Stromal cell of bone marrow (primary cell): ENCODE data around the gene WBP1.
A peak's percentile ranks its signal among the peaks of the same experiment; 100 is the strongest.
"Not testable (repeated sequence)": the region's sequence is repeated elsewhere in the genome, so short reads cannot be mapped to it uniquely, and the experiment has no call there.

Source experiments
- DNase-seq: peaks from one replicate; pipeline ENCODE4 v3.0.0-alpha.2; 2012; ENCODE audit warnings: low read depth

Gene WBP1

DNA sequence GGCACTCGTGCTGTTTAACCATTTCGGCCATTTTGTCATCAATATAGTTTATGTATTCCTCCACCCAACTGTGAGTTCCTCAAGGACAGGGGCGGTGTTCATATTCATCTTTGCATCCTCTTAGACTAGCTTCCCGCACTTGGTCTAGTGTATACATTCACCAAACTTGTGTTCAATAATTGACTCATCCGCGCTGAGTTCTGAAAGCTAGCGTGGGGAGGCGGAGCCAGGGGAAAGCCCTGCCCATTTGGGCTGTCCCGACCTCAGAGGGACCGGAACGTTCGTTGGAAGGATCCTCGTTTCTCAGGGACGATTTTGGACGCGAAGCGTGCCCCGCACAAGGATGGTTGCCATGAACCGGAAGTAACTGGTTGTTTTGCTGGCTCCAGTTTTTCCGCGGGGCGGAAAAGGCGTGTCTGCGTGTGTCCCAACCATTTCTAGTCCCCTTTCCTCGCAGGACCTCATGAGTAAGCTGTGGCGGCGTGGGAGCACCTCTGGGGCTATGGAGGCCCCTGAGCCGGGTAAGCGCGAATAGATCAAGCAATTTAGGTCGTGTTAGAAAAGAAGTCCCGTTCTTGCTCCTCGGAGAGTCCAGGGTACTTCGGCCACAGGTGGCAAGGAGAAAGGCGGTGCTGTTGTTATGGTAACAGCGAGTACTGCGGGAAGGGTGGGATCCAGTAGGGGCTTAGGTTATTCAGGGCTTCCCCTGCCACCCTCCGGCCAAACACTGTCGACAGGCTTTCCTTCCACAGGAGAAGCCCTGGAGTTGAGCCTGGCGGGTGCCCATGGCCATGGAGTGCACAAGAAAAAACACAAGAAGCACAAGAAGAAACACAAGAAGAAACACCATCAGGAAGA is 3.4 kb upstream of the WBP1 start, which contains the start of gene INO80B:
INO80B (plus strand) TSS at position 434 of the 858 bp plus-strand sequence; CDS start at position 464, 30 bp downstream.
- peak; percentile 96 for DNase-seq

DNA sequence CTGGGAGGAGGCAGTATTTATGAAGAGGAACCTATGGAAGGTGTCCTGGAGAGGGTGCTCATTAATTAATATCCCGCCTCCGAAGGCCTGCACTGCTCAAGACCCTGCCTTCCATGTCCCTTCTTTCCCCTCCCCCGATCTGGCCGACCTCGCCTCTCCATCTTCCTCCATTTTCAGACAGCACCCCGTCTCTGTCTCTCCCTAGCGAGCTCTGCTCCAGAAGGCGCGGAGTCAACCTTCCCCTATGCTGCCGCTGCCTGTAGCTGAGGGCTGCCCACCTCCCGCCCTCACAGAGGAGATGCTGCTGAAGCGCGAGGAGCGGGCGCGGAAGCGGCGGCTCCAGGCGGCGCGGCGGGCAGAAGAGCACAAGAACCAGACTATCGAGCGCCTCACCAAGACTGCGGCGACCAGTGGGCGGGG is 1.1 kb upstream of the WBP1 start:
- DNase-seq: no peak

DNA sequence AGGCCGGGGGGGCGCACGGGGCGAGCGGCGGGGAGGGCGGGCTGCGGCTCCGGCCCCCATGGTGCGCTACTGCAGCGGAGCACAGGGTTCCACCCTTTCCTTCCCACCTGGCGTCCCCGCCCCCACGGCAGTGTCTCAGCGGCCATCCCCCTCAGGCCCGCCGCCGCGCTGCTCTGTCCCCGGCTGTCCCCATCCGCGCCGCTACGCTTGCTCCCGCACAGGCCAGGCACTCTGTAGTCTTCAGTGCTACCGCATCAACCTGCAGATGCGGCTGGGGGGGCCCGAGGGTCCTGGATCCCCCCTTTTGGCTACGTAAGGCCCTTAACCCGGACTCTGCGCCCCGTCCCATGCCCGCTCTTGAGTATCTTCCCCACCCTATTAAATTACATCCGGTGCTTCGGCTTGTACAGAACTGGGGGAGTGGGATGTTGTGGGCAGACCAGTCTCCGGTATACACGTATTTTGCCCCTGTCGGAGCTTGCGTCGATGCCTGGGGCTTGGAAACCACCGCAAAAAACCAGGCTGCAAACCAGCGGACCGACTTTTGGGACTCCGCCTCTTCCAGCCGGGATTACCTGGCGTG is 598 bp upstream of the WBP1 start:
- DNase-seq: no peak

DNA sequence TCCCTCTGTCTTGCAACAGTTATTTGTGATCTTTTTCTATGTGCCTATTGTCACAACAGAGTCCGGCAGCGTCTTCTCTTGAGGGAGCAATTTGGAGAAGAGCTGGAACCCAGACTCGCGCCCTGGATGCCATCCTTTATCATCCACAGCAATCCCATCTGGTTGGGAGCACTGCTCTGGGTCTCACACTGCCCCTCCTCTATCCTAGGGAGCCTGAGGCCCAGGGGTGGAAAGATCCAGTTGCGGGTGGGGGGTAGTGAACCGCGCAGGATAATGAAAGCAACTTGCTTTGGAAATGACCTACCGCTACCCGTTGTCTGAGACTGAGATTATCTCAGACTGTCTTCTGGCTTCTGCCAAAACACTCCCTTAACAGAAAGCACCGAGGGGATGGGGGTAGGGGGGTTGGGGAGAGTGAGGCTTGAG is 713 bp downstream of the WBP1 start:
- DNase-seq: no peak

DNA sequence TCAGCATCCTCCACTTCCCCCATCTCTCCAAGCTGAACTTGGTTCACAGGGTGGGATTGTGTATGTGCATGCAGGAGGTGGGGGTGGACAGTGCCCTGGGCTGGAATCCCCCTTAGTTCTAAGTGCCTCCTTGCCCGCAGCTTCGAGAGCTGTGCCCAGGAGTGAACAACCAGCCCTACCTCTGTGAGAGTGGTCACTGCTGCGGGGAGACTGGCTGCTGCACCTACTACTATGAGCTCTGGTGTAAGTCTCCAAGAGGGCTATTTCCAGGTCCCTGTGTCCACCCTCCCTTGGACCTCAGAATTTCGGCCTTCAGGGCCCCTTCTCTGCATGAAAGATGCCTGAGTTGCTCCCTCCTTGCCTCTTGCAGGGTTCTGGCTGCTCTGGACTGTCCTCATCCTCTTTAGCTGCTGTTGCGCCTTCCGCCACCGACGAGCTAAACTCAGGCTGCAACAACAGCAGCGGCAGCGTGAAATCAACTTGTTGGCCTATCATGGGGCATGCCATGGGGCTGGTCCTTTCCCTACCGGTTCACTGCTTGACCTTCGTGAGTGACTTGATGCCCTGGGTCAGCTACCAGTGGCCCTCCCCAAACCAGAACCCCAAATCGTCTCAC is 1.4 kb downstream of the WBP1 start:
- not testable (repeated sequence) for DNase-seq

DNA sequence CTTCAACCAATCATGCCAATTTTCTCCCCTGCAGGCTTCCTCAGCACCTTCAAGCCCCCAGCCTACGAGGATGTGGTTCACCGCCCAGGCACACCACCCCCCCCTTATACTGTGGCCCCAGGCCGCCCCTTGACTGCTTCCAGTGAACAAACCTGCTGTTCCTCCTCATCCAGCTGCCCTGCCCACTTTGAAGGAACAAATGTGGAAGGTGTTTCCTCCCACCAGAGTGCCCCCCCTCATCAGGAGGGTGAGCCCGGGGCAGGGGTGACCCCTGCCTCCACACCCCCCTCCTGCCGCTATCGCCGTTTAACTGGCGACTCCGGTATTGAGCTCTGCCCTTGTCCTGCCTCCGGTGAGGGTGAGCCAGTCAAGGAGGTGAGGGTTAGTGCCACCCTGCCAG is 1.9 kb downstream of the WBP1 start:
- not testable (repeated sequence) for DNase-seq

DNA sequence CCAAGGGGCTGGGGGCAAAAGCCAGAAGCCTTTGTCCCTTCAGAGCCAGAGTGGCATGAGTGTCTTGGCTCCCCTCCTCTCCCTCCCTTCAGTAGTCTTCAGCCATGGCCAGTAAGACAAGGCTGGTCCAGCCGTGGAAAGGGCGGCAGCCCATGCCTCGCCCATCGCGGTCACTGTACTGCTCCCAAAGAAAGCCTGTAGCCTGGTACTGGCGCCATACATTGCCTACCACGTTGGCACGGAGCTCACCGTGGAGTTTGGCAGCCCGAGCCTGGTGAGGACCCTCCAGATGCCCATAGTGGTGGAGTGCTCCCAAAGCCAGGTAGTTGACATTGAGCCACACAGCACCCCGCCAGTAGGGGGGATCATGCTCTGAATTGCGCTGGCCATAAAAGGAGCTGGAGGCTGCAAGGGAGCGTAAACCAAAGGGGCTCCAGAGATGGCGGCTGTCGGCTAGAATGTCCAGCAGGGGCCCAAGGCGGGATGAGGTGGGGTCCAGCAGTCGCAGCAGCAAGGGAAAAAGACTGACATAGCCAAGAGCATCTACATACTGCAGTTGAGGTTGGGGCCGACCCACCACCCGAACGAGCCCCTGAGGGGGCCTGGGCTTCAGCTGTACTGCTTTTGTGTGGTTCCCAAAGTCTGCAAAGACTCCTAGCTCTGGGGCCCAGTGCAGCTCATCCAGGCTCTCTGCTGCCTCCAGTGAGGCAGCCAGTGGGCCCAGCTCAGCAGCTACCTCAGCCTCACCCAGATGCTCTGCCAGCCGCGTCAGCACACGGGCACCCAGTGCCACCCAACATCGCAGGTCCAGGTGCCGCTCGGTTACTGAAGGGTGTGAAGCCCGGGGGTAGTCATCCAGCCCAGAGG is 3.2 kb downstream of the WBP1 start:
- DNase-seq: no peak

DNA sequence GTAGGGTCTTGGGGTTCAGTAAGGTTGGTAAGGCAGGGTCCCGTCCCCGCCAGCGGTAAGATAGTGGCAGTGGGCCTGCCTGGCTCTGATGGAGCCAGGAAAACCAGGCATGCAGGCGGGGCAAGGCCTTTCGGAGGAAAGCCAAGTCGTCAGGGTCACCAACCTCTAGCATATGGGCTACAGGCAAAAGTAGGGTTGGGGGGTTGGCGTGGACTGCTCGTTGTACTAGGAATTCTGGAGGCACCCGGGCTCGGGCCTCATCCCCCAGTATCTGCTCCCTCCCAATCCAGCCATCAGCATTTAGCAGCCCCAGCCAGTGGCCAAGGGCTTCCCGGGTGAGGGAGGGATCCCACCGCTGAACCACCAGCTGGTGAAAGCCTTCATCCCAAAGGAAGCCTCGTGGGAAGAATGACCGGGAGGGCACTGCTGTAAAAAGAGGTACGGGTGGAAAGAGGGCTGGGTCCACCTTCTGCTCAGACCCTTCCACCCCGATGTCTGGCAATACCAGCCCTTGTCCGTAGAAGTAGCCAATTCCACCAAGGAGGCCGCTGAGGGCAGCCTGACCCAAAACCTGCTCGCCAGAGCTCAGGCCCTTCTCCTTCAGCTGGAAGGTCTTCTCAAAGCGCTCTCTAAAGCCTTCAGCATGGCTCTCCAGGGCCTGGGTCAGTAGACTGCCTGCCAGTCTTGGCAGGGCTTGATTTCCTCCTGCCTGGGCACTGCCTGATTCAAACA is 4.0 kb downstream of the WBP1 start:
- DNase-seq: no peak

DNA sequence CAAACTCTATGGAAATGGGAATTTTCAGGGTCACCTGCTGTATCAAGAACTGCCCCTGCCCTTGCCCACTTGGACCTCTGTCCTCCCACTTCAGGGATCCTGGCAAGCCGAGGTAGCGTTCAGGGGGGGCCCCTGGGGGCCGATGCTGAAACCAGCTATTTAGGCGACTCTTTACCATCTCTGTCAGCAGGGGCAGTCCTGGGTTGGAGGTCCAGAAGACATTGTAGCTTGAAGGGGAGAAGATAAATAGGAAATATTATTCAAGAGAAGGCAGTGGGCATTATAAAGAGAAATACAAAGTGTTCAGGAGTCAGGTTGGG is 4.5 kb downstream of the WBP1 start:
- no peak for DNase-seq

DNA sequence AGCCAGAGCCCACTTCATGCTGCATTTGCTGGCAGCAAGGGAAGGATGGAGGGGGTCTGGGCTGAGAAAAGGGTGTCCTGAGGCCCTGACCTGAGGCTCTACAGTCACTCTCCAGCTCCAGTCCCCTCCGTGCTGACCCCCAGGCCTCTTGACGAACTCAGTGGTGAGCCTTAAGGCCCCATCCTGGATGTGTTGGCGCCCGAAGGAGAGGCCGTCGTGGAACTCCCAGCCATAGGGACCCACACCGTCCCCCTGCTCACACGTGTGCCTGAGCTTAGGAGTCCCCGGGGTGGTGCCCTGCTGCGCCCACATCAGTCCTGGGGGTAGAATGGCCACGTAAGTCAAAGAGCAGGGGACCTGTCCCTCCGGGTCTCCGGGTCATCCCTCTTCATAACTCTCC is 6.2 kb downstream of the WBP1 start:
- no peak for DNase-seq

DNA sequence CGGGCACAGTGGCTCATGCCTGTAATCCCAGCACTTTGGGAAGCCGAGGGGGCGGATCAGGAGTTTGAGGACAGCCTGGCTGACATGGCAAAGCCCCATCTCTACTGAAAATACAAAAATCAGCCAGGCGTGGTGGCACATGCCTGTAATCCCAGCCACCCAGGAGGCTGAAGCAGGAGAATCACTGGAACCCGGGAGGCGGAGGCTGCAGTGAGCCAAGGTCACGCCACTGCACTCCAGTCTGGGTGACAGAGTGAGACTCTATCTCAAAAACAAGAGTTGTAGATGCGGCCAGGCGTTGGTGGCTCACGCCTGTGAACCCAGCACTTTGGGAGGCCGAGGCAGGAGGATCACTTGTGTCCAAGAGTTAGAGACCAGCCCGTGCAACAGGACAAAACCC is 12.5 kb downstream of the WBP1 start:
- DNase-seq: not testable (repeated sequence)

DNA sequence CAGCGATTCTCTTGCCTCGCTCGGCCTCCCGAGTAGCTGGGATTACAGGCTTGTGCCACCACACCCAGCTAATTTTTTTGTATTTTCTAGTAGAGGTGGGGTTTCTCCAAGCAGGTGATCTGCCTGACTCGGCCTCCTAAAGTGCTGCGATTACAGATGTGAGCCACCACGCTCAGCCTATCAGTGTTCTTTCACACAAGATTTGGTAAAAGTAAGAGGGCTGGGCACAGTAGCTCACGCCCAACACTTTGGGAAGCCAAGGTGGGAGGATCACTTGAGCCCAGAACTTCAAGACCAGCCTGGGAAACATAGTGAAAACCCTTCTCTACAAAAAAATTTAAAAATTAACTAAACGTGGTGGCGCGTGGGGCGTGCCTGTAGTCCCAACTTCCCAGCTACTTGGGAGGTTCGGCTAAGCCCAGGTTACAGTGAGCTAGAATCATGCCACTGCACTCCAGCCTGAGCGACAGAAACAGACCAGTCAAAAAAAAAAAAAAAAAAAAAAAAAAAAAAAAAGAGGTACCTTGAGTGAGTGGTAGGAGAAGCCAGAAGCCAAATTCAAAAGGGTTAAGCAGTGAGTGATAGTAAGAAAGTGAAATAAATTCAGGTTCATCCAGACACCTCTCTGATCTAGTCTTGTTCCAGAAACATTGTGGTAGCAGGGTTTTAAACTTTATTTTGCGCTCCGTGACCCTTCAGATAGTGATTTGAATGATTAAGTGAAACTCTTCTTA is 13.3 kb downstream of the WBP1 start:
- no peak for DNase-seq

DNA sequence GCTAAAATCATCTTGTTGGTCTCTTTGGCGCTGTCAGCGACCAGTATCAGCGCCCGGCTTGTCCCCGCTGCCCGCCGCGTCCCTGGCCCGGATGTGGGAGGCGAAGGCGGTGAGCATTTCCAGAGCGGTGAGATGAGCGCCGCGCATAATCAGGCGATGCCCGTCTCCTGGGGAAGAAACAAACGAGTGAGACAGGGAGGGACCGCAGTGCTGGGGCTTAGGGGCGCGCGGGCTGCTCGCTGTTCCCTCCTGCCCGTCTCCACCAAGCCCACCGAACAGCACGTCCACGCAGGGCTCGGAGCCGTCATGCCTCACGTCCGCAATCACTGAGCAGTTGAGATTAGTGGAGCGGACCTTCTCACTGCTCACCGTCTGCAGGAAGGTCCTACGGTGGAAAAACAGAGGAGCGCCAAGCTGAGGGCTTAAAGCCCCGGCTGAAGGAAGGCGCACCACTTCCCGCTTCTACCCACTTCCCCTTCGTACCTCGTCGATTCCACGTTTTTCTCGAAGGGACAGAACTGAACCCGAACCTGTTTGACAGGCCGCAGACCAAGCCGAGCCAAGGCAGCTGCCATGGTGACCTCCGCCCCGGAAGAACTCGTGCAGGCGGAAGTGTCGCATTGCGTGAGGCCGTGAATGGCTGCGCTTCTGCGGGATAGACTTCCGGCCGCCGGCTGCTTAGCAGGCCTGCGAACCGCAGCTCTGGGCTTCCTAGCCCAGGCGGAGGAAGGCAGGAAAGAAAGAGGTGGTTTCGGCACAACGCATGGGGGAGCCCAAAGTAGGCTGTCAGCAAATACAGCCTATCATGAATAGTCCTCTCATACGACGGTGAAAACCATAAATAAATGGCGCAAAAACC is 14.1 kb downstream of the WBP1 start, which contains the start of gene MRPL53:
MRPL53 (minus strand) TSS at position 595 of the 859 bp plus-strand sequence; CDS start at position 575, 20 bp downstream.
- peak; percentile 85 for DNase-seq

DNA sequence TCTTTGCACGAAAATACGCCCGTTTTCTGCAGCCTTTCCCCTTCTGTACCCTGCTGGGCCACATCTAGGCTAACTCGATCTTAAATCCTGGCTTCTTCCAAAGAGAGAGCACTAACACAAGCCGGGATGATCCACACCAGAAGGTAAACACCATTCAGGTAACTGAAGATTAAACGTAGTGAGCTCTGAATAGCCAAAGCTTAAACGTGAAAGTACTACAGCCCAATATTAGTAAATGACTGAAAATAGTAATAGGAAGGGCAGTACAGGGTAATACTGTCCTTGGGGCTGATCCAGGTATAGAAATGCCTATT is 14.7 kb downstream of the WBP1 start:
- DNase-seq: no peak

DNA sequence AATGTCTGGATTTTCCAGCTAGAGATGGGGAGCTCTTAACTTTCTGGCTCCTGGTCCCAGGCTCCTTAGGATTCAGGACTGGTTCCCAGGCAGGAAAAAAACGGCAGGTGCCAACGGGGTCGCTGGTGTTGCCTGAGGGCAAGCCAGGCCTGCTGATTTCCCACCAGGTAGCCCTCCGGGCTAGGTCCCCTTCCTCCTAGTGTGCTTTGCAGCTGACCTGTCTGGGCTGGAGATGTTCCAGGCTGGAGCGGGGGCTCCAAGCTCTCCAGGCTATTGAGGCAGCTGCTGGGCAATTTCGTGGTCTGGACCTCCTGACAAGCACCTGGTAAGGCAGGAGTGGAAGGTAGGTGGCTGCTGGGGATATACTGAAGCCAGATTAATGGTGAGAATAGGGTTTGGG is 16.2 kb downstream of the WBP1 start:
- DNase-seq: no peak

DNA sequence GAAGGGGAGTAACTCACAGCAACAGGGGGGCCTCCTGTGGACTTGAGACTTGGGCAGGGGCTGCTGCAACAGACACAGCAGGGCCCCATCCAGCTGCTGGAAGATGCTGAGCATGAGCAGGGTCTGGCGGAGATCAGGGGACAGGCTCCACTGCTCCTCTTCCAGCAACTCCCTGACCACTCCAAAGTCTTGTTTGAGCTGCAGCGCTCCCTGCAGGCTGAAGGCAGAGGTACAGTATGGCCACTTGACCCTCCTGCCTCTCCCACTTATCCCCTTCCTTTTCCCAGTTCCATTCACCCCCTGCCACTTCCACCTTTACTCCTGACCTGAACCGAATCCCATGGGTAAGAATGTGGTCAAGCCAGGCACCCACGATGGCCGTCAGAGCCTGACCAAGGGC is 16.7 kb downstream of the WBP1 start:
- no peak for DNase-seq

DNA sequence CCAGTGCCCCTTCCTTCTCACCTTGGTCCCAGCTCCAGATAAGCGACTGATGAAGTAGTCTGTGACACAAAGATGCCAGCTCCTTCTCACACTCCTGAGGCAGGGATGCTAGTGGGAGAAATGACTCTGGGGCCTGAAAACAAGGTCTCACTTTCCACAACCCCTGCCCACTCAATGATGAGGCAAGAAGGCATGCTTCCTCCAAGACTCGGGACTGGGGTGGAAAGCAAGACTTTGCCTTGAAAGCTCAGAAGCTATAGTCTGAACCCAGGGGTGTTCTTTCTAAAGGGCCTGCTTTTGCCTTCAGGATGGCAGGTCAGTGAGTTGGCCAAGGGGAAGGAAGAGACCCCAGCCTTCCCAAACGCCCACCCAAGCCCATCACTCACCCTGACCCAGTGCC is 23.2 kb downstream of the WBP1 start:
- DNase-seq: no peak

DNA sequence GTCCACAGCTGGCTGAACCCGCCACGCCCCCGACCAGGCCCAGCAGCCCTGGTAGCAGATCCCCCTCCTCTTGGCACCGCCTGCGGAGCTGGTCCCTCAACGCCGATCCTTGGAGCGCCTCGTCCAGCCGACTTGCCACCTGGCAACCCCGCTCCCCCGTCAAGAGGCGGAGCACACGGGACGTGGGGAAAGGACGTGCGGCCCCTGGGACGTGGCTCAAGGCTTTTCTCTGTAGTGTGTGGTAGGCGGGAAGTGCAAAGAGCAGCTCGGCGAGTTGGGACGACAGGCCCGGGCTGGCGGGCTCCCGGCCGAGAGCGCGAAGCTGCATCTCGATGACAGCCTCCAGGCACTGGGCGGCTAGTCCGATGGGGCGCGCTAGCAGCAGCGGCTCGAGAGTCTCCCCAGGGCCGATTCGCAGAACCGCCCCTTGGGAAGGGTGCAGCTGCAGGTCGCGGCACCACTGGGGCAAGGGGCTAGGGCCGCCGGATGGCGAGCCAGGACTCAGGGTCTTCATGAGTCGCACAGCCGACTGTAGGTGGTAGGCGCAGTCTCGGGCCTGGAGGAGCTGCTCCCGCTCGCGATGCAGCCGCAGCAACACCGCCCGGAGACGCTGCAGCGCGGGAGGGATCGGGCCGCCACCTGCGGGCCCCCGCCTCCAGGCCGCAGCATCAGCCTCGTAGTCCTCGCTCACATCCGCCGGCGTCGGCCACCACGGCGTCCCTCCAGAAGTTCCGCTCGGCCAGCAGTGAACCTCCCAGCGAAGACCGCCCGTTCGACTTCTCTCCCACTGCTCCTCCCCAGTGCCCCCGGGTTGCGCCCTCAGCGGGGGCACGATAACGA is 23.9 kb downstream of the WBP1 start:
- DNase-seq: no peak
